H1 (cell line): ENCODE measurements around the gene PHYHD1. TPM values are rescaled to one million over a fixed set of nuclear protein-coding genes. Genes with fewer than 3 reads are reported as not detected.

Source experiments
- CTCF ChIA-PET: fragments of 300-600 bp; sonication (Branson Sonifier 250); formaldehyde crosslinking; loops from one replicate; lab custom pipeline; 2021; ENCODE audit not compliant: partially characterized antibody; lab: Charles Lee
- POLR2A ChIA-PET: fragments of 300-600 bp; sonication (Branson Sonifier 250); formaldehyde crosslinking; loops from one replicate; lab custom pipeline; 2021; ENCODE audit warnings: inconsistent platforms; ENCODE audit not compliant: partially characterized antibody; lab: Charles Lee
- DNase-seq, 2 experiments: peaks; one replicate each; pipeline versions ENCODE4 v3.0.0 to v3.0.0-alpha.2; 2010 to 2022; ENCODE audit warnings: low spot score in 2 of 2, low read depth in 1 of 2, mixed read lengths in 1 of 2
- FAIRE-seq: peaks from 2 replicates; lab custom pipeline; 2011; peaks lifted over from hg19 to GRCh38; lab: Jason Lieb, UNC
- H2AFZ ChIP-seq: 2 replicates; pipeline ENCODE4 v1.8.1; 2012; ENCODE audit warnings: low read length, inconsistent platforms
- H2AK5ac ChIP-seq: 2 replicates; pipeline ENCODE4 v1.6.1; 2013; ENCODE audit warnings: low read depth, low read length
- H2BK120ac ChIP-seq: replicated peaks from 2 replicates; pipeline ENCODE3; 2013; ENCODE audit warnings: low read depth, low read length, inconsistent platforms
- H2BK12ac ChIP-seq: 2 replicates; pipeline ENCODE4 v1.6.1; 2013; ENCODE audit warnings: low read depth, low read length
- H2BK15ac ChIP-seq: 2 replicates; pipeline ENCODE4 v1.6.1; 2013; ENCODE audit warnings: low read length
- H2BK20ac ChIP-seq: 2 replicates; pipeline ENCODE4 v1.6.1; 2013; ENCODE audit warnings: low read length
- H2BK5ac ChIP-seq: 2 replicates; pipeline ENCODE4 v1.6.1; 2013; ENCODE audit warnings: low read depth, low read length
- H3K14ac ChIP-seq: 2 replicates; pipeline ENCODE4 v1.6.1; 2013; ENCODE audit warnings: inconsistent platforms; ENCODE audit not compliant: insufficient read length
- H3K18ac ChIP-seq: 2 replicates; pipeline ENCODE4 v1.6.1; 2013; ENCODE audit warnings: low read length; ENCODE audit errors: extremely low read depth
- H3K23ac ChIP-seq: 2 replicates; pipeline ENCODE4 v1.6.1; 2013; ENCODE audit warnings: inconsistent platforms; ENCODE audit not compliant: insufficient read length
- H3K23me2 ChIP-seq: 2 replicates; pipeline ENCODE4 v1.6.1; 2013; ENCODE audit warnings: low read depth, low read length
- H3K27ac ChIP-seq: 2 replicates; pipeline ENCODE4 v1.6.1; 2011; ENCODE audit warnings: low read depth, low read length, inconsistent platforms
- H3K27me3 ChIP-seq, 4 experiments: replicated peaks in 1 of 4; 1 replicate in 1 of 4; 2 replicates in 3 of 4; pipeline versions ENCODE4 v1.6.1 to v1.8.1; 2011 to 2013; ENCODE audit warnings: low read length in 3 of 4, mild to moderate bottlenecking in 3 of 4, inconsistent platforms in 2 of 4, mixed read lengths in 2 of 4, moderate library complexity in 1 of 4; ENCODE audit not compliant: control insufficient read depth in 3 of 4, insufficient read depth in 3 of 4; ENCODE audit errors: extremely low read depth in 1 of 4
- H3K36me3 ChIP-seq, 4 experiments: 2 replicates each; pipeline versions ENCODE4 v1.6.1 to v1.8.1; 2011 to 2013; ENCODE audit warnings: mild to moderate bottlenecking in 4 of 4, low read length in 3 of 4, moderate library complexity in 2 of 4, control low read depth in 1 of 4, inconsistent platforms in 1 of 4; ENCODE audit not compliant: insufficient read depth in 4 of 4, control insufficient read depth in 2 of 4
- H3K4ac ChIP-seq: replicated peaks from 2 replicates; pipeline ENCODE3; 2013; ENCODE audit warnings: low read length, low read depth, mixed read lengths, inconsistent platforms; ENCODE audit not compliant: insufficient read length
- H3K4me1 ChIP-seq, 4 experiments: replicated peaks in 1 of 4; 1 replicate in 1 of 4; 2 replicates in 3 of 4; pipeline versions ENCODE4 v1.6.1 to v1.8.1; 2011 to 2013; ENCODE audit warnings: low read length in 3 of 4, inconsistent platforms in 2 of 4, mixed read lengths in 1 of 4; ENCODE audit not compliant: insufficient read depth in 4 of 4, control insufficient read depth in 3 of 4
- H3K4me2 ChIP-seq, 2 experiments: 2 replicates each; pipeline versions ENCODE4 v1.6.1 to v1.8.1; 2011 to 2013; ENCODE audit warnings: low read depth in 2 of 2, low read length in 2 of 2, control low read depth in 1 of 2, inconsistent platforms in 1 of 2, mild to moderate bottlenecking in 1 of 2; ENCODE audit not compliant: insufficient read depth in 1 of 2
- H3K4me3 ChIP-seq, 4 experiments: fragments of 200-600, 300-600 bp in 1 of 4; sonication (generic), shearing (Covaris generic), sonication (Bioruptor Twin) in 1 of 4; 2 replicates each; pipeline versions ENCODE4 v1.5.1 to v1.8.1; 2011 to 2016; ENCODE audit warnings: low read length in 4 of 4, low read depth in 3 of 4, control low read depth in 2 of 4, inconsistent platforms in 2 of 4, mild to moderate bottlenecking in 2 of 4, mixed read lengths in 1 of 4, moderate library complexity in 1 of 4; ENCODE audit not compliant: insufficient read depth in 2 of 4; ENCODE audit errors: extremely low read depth in 1 of 4
- H3K56ac ChIP-seq: replicated peaks from 2 replicates; pipeline ENCODE3; 2013; ENCODE audit warnings: low read depth, mild to moderate bottlenecking, mixed read lengths, low read length, inconsistent platforms; ENCODE audit not compliant: insufficient read length
- H3K79me1 ChIP-seq: 2 replicates; pipeline ENCODE4 v1.6.1; 2013; ENCODE audit warnings: low read depth, low read length, control low read depth
- H3K79me2 ChIP-seq, 2 experiments: 2 replicates each; pipeline versions ENCODE4 v1.6.1 to v1.8.1; 2012 to 2013; ENCODE audit warnings: low read length in 2 of 2, mild to moderate bottlenecking in 2 of 2, inconsistent platforms in 1 of 2; ENCODE audit not compliant: insufficient read depth in 2 of 2, control insufficient read depth in 1 of 2
- H3K9ac ChIP-seq, 4 experiments: replicated peaks in 1 of 4; 1 replicate in 1 of 4; 2 replicates in 3 of 4; pipeline versions ENCODE4 v1.6.1 to v1.8.1; 2011 to 2013; ENCODE audit warnings: low read depth in 3 of 4, low read length in 3 of 4, control low read depth in 2 of 4, mild to moderate bottlenecking in 2 of 4, moderate library complexity in 2 of 4, inconsistent platforms in 1 of 4; ENCODE audit errors: extremely low read depth in 1 of 4
- H3K9me3 ChIP-seq, 2 experiments: 2 replicates each; pipeline versions ENCODE4 v1.6.1 to v1.8.1; 2012 to 2013; ENCODE audit warnings: mild to moderate bottlenecking in 2 of 2, moderate library complexity in 2 of 2, control low read depth in 1 of 2, inconsistent platforms in 1 of 2, low read depth in 1 of 2, low read length in 1 of 2, mixed read lengths in 1 of 2; ENCODE audit not compliant: insufficient read depth in 2 of 2
- H4K20me1 ChIP-seq, 2 experiments: replicated peaks in 1 of 2; 2 replicates each; pipeline versions ENCODE3 to v1.8.1; 2011 to 2013; ENCODE audit warnings: inconsistent platforms in 2 of 2, low read length in 2 of 2, mild to moderate bottlenecking in 1 of 2; ENCODE audit not compliant: insufficient read depth in 2 of 2, control insufficient read depth in 1 of 2
- H4K5ac ChIP-seq: 2 replicates; pipeline ENCODE4 v1.6.1; 2013; ENCODE audit warnings: low read length, low read depth, mixed read lengths, inconsistent platforms; ENCODE audit not compliant: insufficient read length
- H4K8ac ChIP-seq: 2 replicates; pipeline ENCODE4 v1.8.0; 2013; ENCODE audit warnings: mild to moderate bottlenecking, moderate library complexity, low read length, inconsistent platforms; ENCODE audit not compliant: insufficient read depth; ENCODE audit errors: extremely low read depth
- H4K91ac ChIP-seq: replicated peaks from 2 replicates; pipeline ENCODE3; 2013; ENCODE audit warnings: low read length, mixed read lengths, inconsistent platforms; ENCODE audit not compliant: insufficient read length
- ASH2L ChIP-seq: fragments of 200-600, 300-600 bp; sonication (generic); IDR thresholded peaks from one replicate; pipeline ENCODE4 v1.7.1; 2017; ENCODE audit warnings: low read length
- CTCF ChIP-seq, 3 experiments: IDR thresholded peaks; 1 replicate in 2 of 3; 2 replicates in 1 of 3; pipeline versions ENCODE4 v1.5.1 to v1.6.1; 2011; ENCODE audit warnings: low read length in 3 of 3, mild to moderate bottlenecking in 3 of 3, inconsistent platforms in 2 of 3, low read depth in 1 of 3, moderate library complexity in 1 of 3; ENCODE audit not compliant: insufficient read depth in 1 of 3; ENCODE audit errors: control extremely low read depth in 1 of 3
- EP300 ChIP-seq, 2 experiments: IDR thresholded peaks; 1 replicate in 1 of 2; 2 replicates in 1 of 2; pipeline ENCODE4 v1.6.1; 2011 to 2012; ENCODE audit warnings: low read depth in 2 of 2, low read length in 2 of 2, mild to moderate bottlenecking in 2 of 2, borderline replicate concordance in 1 of 2, inconsistent platforms in 1 of 2, moderate library complexity in 1 of 2
- FOSL1 ChIP-seq: IDR thresholded peaks from 2 replicates; pipeline ENCODE4 v1.6.1; 2011; ENCODE audit warnings: mild to moderate bottlenecking, low read depth, low read length, moderate library complexity; ENCODE audit not compliant: insufficient read depth
- GABPA ChIP-seq: IDR thresholded peaks from 2 replicates; pipeline ENCODE4 v1.6.1; 2011; ENCODE audit warnings: mild to moderate bottlenecking, low read length, moderate library complexity, borderline replicate concordance; ENCODE audit not compliant: insufficient read depth
- GTF2F1 ChIP-seq: IDR thresholded peaks from 2 replicates; pipeline ENCODE4 v1.6.1; 2012; ENCODE audit warnings: low read depth, low read length, improper control_type of control experiment, borderline replicate concordance
- KDM4A ChIP-seq: IDR thresholded peaks from one replicate; pipeline ENCODE4 v1.7.1; 2012; ENCODE audit warnings: low read depth, mild to moderate bottlenecking, moderate library complexity, low read length, inconsistent platforms; ENCODE audit not compliant: severe bottlenecking
- MAFK ChIP-seq: IDR thresholded peaks from 2 replicates; pipeline ENCODE4 v1.6.1; 2012; ENCODE audit warnings: low read depth, mild to moderate bottlenecking, improper control_type of control experiment, low read length
- NRF1 ChIP-seq: IDR thresholded peaks from 2 replicates; pipeline ENCODE4 v1.6.1; 2011; ENCODE audit warnings: mild to moderate bottlenecking, low read depth, low read length, improper control_type of control experiment
- SP2 ChIP-seq: IDR thresholded peaks from 2 replicates; pipeline ENCODE4 v1.6.1; 2012; ENCODE audit warnings: mild to moderate bottlenecking, low read length, inconsistent platforms
- TBP ChIP-seq: IDR thresholded peaks from 2 replicates; pipeline ENCODE4 v1.6.1; 2011; ENCODE audit warnings: low read depth, low read length, improper control_type of control experiment
- WGBS, 2 experiments: shearing (Covaris generic) in 1 of 2; methylation state at CpG; one replicate each; pipeline versions ENCODE4 v1.1.6 to v1.1.7; 2013 to 2015; ENCODE audit warnings: low lambda C conversion rate in 2 of 2, mixed read lengths in 2 of 2, inconsistent platforms in 1 of 2, low coverage in 1 of 2, missing lambda C conversion rate in 1 of 2; ENCODE audit not compliant: insufficient replicate concordance in 2 of 2, insufficient coverage in 1 of 2, insufficient read length in 1 of 2; ENCODE audit errors: extremely low coverage in 1 of 2, missing lambda C conversion rate in 1 of 2; 5-methylcytosine and 5-hydroxymethylcytosine counted together
- polyA plus RNA-seq, 7 experiments: library from polyadenylated mRNA; depleted of rRNA in 3 of 7; stranded (reverse) in 5 of 7; unstranded in 2 of 7; fragments of >200 nt in 5 of 7; fragments of 200-250 nt in 2 of 7; gene quantifications; 1 replicate in 5 of 7; 2 replicates in 1 of 7; 4 replicates in 1 of 7; pipeline versions ENCODE4 v1.2.1 to v1.2.3, GENCODE V29; 2011 to 2013; ENCODE audit warnings: missing spikeins in 2 of 7, mixed read lengths in 2 of 7
- total RNA-seq: library from RNA; stranded (reverse); fragmentation: NEBNext Ultra II Directional; extraction: Animal tissue kit (Norgen Biotek cat#: 25700); gene quantifications from 2 replicates; pipeline ENCODE4 v1.2.1, GENCODE V29; 2021

PHYHD1 gene
- total and polyA plus RNA-seq, 2 of the 8 experiments (the other 6 are each of a cell fraction or from before 2014, with no cell fraction given): 14.1 to 25.6 TPM

DNA sequence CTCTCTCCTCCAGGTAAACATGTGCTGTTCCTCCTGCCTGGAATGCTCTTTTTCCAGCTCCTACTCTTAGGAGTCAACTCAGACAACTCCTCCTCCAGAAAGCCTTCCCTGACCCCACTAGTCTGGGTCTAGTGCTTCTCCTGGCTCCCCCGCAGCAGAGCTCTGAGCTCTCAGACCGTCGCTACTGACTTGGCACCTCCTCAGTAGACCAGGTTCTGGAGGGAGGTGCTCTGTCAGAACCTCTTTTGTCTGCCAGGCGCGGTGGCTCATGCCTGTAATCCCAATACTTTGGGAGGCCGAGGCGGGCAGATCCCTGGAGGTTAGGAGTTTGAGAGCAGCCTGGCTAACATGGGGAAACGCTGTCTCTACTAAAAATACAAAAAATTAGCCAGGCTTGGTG is 35.4 kb upstream of the PHYHD1 start:
- Histone ChIP-seq H3K4me3 (no peak overlapping the region), H2AFZ (no peak overlapping the region), H3K9me3 (no peaks in the 10 kb centered on the region), H2BK15ac (no peak overlapping the region), H4K20me1 (peaks cover 0 to 10% of the 10 kb centered on the region in 2 experiments), H3K4me1 (peaks cover 6 to 30% (median 18%) of the 10 kb centered on the region in 4 experiments), H2AK5ac (0 out of 2 replicates have a peak overlapping the region, but pooled peaks have one; percentile 33), H3K27ac (peak overlapping the region; percentile 38; the same call in 1 of the 2 replicates), H3K9ac (no peak overlapping the region), H4K5ac (no peak overlapping the region), H4K8ac (no peak overlapping the region), H3K79me1 (peaks cover 32% of the 10 kb centered on the region), H3K23ac (no peak overlapping the region), H3K56ac (no peak overlapping the region), H3K4ac (no peak overlapping the region), H2BK120ac (no peak overlapping the region), H3K27me3 (no peaks in the 10 kb centered on the region), H3K36me3 (peaks cover 3 to 20% (median 11%) of the 10 kb centered on the region in 4 experiments), H3K4me2 (no peak overlapping the region), H3K79me2 (peaks cover 25 to 83% of the 10 kb centered on the region in 2 experiments), H2BK12ac (no peak overlapping the region), H3K14ac (no peak overlapping the region), H3K18ac (no peak overlapping the region), H3K23me2 (peaks cover 6% of the 10 kb centered on the region), H2BK20ac (no peak overlapping the region), H4K91ac (peak overlapping the region; percentile 5), H2BK5ac (peak overlapping the region; percentile 72; the same call in 1 of the 2 replicates)
- 90% methylated on average over 8 of the region's 8 CpGs; no CpG with 5 or more reads in 1 of the 2 experiments for WGBS, 2 experiments
- ChIA-PET CTCF (interaction anchor here (1.0 kb wide), 1 partner anchor 22 kb away, joined by 4 read pairs; no protein-coding TSS in a partner anchor), POLR2A (interaction anchor here (1.1 to 1.6 kb wide), 4 partner anchors 10 to 64 kb away, joined by 3 to 5 read pairs (median 4); partner anchors contain the start of gene PHYHD1)
- FAIRE-seq (no peak), DNase-seq (no peak)
- TF ChIP-seq GTF2F1 (no peak), CTCF (IDR thresholded peaks at IDR 0.05; ENCODE audit: control extremely low read depth in 1 of 3, insufficient read depth in 1 of 3, low read depth in 1 of 3, low read length in 3 of 3) (no peak), KDM4A (no peak), TBP (no peak), MAFK (no peak), NRF1 (no peak), SP2 (no peak), EP300 (IDR thresholded peaks at IDR 0.05; ENCODE audit: borderline replicate concordance in 1 of 2, low read depth in 2 of 2, low read length in 2 of 2) (no peak), FOSL1 (no peak), ASH2L (no peak), GABPA (no peak)
